Epithelial cell of esophagus (primary cell): ENCODE measurements around the gene ADORA1.

ENCODE experiments used
- DNase-seq: peaks from one replicate; pipeline ENCODE4 v3.0.0; 2010; ENCODE audit warnings: low read depth
- H3K4me3 ChIP-seq: 2 replicates; pipeline ENCODE4 v1.5.1; 2011; ENCODE audit warnings: mild to moderate bottlenecking, low read length, control low read depth
- TF ChIP-seq, protein P1 (sequence below): IDR thresholded peaks from 2 replicates; pipeline ENCODE4 v1.5.1; 2011; ENCODE audit warnings: low read depth, mild to moderate bottlenecking, low read length, control low read depth, inconsistent platforms; ENCODE audit not compliant: insufficient read depth; ENCODE audit errors: missing control alignments

The ADORA1 gene

DNA sequence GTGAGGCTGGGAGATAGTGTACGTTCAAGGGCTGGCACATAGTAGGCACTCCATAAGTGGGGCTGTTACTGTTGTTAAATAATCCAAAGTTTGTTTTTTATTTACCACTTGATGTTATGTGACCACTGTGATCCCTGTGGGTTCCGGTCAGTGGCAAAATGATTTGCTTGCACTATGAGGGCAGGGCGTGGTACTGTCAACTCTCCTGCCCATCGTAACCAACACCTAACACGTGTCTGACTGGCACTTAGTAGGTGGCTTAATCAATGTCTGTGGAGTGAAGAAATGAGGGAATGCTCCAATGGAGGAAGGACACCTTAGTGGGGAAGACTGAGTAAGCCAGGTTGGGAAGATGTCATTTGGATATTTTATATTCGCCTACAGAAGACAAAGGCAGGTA is 14.6 kb downstream of the ADORA1 start:
- H3K4me3 ChIP-seq, result no peak overlapping the region
- TF ChIP-seq, protein P1, sequence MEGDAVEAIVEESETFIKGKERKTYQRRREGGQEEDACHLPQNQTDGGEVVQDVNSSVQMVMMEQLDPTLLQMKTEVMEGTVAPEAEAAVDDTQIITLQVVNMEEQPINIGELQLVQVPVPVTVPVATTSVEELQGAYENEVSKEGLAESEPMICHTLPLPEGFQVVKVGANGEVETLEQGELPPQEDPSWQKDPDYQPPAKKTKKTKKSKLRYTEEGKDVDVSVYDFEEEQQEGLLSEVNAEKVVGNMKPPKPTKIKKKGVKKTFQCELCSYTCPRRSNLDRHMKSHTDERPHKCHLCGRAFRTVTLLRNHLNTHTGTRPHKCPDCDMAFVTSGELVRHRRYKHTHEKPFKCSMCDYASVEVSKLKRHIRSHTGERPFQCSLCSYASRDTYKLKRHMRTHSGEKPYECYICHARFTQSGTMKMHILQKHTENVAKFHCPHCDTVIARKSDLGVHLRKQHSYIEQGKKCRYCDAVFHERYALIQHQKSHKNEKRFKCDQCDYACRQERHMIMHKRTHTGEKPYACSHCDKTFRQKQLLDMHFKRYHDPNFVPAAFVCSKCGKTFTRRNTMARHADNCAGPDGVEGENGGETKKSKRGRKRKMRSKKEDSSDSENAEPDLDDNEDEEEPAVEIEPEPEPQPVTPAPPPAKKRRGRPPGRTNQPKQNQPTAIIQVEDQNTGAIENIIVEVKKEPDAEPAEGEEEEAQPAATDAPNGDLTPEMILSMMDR, result no peak
- no peak for DNase-seq

DNA sequence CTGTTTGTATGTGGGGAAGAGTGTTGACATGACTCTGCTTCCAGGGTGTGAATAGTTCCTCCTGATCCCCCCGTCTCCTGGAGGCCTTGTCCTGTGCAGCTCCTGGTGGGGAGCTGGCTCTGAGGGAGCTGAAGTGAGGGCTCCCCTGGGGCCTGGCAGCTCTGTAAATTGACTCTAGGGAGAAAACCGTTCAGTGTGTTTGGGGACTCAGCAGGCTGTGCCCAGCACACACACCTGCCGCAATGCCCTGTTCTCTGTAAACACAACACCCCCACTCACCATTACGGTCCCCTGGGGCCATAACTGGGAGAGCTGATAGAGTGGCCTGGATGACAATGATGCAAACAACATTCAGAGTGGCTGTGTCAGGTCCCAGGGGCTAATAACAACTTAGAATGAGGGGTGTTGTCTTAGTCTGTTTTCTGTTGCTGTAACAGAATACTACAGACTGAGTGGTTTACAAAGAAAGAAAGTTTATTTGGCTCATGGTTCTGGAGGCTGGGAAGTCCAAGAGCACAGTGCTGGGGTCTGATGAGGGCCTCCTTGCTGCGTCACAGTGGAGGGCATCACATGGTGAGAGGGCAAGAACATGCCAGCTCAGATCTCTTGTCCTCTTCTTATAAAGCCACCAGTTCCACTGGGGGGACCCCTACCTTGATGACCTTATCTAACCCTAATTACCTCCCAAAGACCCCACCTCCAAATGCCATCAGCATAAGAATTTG is 15.3 kb downstream of the ADORA1 start:
- DNase-seq, result no peak
- TF ChIP-seq, protein P1, result no peak
- H3K4me3 ChIP-seq, result no peak overlapping the region

DNA sequence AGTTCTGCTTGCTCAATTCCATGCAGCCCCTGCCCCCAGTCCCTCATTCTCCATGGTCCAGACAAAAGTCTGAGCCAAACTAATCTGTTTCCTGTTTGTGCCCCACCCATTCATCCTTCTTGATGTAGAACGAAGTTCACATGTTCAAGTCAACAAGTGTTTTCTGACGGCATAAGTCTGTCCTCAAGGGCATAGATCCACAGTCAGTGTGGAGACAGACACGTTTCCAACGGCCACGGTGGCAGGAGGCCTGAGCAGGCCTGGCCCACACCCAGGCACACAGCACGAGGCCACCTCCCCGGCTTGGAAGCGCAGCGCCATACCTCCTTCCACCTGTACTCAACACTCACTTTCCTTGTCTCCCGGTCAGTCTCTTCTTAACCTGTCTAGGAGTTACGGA is 16.1 kb downstream of the ADORA1 start:
- no peak for DNase-seq
- no peak overlapping the region for H3K4me3 ChIP-seq
- TF ChIP-seq, protein P1, result no peak

DNA sequence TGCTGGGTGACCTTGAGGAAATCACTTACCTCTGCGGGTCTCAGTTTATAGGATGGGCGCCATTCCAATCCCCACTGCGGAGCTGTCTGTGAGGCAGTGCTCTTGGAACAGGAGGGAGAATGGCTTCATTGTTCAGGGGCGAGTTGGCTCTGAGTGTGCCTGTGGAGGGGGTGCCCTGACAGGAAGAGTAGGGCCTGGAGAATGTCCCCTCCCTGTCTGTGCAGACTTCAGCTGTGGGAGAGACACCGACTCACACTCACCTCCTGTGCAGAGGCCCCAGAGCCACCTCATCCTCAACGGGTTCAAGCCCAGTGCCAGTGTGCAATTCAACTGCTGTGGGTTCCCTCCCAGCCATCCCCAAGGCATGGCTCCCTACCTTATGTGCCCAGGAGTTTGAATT is 17.1 kb downstream of the ADORA1 start:
- TF ChIP-seq, protein P1, result no peak
- no peak overlapping the region for H3K4me3 ChIP-seq
- DNase-seq, result no peak

DNA sequence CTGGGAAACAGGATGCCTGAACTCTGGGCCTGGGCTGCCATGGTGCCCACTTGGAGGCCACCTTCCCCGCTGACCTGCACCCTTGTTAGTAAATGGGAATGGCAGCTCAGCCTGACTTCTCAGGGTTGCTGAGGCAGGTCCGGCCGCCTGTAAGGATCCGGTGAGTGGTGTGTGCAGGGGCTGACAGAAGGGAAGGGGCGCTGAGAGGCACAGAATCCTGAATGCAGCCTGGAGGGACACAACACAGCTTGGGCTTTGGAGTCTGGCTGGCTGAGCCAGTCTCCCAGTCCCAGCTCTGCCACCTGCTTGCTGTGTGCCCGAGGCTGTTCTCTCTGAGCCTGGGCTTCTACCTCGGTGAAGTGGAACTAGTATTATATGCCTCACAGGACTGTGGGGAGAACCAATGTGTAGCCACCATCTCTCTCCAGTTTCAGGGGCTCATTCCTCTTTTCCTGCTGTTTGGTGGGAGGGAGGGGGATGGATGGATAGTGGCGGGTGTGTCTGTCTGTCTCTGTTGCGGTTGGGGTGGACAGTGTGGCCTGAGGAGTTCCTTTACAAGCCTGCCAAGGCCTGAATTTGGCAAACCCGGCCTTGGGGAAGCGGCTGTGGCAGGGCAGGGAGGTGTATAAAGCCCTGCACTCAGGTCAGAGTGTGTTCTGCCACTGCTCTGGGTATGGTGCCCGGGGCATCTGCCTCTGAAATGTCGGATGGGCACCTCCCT is 18.0 kb downstream of the ADORA1 start:
- TF ChIP-seq, protein P1, result no peak
- no peak for DNase-seq
- no peak overlapping the region for H3K4me3 ChIP-seq

DNA sequence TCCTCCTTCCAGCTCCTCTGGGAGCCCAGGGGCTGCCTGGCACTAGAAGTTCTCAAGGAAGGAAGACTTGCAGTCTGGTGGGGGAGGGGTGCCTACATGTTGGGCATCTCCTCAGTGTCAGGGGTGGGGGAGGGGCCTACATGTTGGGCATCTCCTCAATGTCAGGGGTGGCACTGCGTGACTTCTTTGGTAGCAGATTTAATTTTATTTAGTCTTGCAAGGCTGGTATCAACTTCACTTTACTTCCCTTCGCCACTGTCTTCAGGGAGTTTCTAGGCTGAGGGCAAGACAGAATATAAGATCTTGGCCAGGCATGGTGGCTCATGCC is 18.5 kb downstream of the ADORA1 start:
- no peak overlapping the region for H3K4me3 ChIP-seq
- TF ChIP-seq, protein P1, result no peak
- no peak for DNase-seq

DNA sequence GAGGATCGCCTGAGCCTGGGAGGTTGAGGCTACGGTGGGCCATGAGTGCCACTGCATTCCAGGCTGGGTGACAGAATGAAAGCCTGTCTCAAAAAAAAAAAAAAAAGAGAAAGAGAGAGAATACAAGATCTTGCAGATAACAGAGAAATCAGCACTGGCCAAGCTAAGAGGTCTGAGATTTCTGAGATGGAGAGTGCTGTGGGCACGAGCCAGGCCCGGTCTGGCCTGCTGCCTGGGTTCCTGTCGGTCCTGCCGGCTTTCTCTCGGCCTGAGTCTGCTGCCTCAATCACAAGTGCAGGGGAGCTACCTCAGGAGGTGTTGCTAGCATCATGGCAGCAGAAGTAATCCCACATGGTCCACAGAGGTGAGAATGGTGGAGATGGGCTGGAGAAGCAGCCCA is 19.0 kb downstream of the ADORA1 start:
- no peak for DNase-seq
- TF ChIP-seq, protein P1, result no peak
- no peak overlapping the region for H3K4me3 ChIP-seq
